Omental fat pad (tissue), 4 donors: ENCODE data around the gene MED12L. TPM values are rescaled to one million over a fixed set of nuclear protein-coding genes. Genes with fewer than 3 reads are reported as not detected.

Experiments
- ATAC-seq: fragments of 150-250 bp; one replicate; pipeline ENCODE4 v1.9.1; 2016; ENCODE audit warnings: mild to moderate bottlenecking, moderate library complexity; ENCODE audit not compliant: low FRiP score
- DNase-seq: peaks from one replicate; pipeline ENCODE4 v3.0.0-alpha.2; 2019; ENCODE audit warnings: low spot score
- total RNA-seq, 4 donors: library from RNA; depleted of rRNA; stranded (reverse); fragments of >200 nt; gene quantifications; one replicate each; pipeline ENCODE4 v1.1.0, GENCODE V29; 2016
- TF ChIP-seq, protein P1 (sequence below), 3 donors: fragments of 450-650 bp; IDR thresholded peaks; one replicate each; pipeline ENCODE4 v1.5.1; 2016 to 2017; ENCODE audit warnings: antibody characterized with exemption in 3 of 3, mild to moderate bottlenecking in 3 of 3, moderate library complexity in 2 of 3

MED12L gene
- total RNA-seq, 4 donors from 2014 or later = 0.16 to 0.37 (median 0.31) TPM

DNA sequence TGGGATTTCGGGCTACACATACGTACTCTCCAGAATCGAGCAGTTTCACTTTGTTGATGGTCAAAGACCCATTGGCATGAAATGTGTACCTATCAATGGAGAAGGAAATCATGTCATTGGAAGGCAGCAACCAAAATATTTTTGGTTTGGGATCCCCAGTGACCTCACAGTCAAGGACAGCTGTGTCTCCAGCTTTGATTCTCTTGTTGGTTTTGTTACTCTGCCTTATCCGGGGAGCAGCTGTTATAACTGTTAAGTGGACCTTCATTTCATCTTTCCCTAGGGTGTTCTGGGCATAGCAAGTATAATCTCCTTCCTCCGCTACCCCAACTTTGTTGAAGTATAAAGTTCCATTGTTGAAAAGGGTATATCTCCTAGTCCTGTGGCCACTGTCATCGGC lies 352.4 kb downstream of the MED12L start:
- DNase-seq = no peak
- ATAC-seq = no peak
- TF ChIP-seq, protein P1, sequence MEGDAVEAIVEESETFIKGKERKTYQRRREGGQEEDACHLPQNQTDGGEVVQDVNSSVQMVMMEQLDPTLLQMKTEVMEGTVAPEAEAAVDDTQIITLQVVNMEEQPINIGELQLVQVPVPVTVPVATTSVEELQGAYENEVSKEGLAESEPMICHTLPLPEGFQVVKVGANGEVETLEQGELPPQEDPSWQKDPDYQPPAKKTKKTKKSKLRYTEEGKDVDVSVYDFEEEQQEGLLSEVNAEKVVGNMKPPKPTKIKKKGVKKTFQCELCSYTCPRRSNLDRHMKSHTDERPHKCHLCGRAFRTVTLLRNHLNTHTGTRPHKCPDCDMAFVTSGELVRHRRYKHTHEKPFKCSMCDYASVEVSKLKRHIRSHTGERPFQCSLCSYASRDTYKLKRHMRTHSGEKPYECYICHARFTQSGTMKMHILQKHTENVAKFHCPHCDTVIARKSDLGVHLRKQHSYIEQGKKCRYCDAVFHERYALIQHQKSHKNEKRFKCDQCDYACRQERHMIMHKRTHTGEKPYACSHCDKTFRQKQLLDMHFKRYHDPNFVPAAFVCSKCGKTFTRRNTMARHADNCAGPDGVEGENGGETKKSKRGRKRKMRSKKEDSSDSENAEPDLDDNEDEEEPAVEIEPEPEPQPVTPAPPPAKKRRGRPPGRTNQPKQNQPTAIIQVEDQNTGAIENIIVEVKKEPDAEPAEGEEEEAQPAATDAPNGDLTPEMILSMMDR (IDR thresholded peaks at IDR 0.05) = no peak

DNA sequence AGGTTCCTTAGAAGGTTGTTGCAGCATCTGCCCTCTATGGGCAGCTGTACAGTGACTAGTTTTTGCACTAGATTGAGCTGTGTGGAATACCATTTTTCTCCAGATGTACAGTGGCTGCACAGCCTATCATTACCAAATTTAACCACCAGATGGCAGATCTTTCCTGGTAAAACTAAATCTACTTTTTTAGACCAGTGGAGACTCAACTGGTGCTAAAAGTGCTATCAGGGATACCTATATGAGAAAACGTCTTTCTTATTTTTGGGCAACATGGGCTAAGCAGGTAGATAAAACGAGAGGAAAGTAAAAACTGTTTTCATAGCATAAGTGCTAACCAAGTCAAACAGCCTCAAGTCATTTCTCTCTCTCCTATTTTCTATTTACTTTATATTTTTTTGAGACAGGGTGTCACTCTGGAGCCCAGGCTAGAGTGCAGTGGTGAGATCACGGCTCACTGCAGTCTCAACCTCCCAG lies 354.2 kb downstream of the MED12L start:
- ATAC-seq = peak; percentile 64
- DNase-seq = no peak
- TF ChIP-seq, protein P1 (IDR thresholded peaks at IDR 0.05) = peak in 1 of 3 donors; percentile 45

DNA sequence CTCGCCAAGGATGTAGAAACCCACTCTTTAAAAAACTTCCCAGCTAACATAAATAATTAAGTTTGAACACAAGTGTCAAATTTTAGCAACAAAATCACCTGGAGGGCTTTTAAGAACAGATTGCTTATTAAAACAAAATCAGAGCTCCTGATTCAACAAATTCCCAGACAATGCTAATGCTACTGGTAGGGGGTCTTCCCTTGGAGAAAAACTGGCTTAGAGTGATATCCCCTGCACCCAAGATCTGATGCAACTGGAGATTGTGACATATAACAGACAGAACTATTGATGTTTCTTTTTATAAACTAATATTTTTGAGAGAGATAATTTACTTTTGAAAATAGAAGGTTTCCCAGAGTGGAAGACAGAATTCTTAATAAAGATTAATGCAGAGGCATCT lies 355.5 kb downstream of the MED12L start:
- ATAC-seq (no peak), DNase-seq (no peak)
- TF ChIP-seq, protein P1 (IDR thresholded peaks at IDR 0.05) = no peak

DNA sequence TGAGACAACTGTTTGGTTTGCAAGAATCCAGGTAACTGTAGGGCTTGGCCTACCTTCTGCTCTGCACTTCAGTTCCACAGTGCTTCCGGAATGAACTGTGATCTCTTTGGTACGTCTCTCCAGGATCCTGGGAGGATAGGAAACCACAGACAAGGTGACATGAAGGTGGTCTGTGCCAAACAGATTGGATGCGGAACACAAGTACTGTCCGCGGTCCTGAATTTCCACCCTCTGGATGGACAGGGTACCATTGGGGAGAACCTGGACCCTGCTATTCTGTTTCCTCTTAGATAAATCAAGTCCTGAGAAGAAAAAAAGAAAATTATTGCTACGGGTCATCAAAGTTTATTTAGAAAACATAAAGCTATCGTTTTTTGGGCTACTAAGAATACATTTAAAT lies 358.1 kb downstream of the MED12L start:
- no peak for DNase-seq
- no peak for ATAC-seq
- TF ChIP-seq, protein P1 (IDR thresholded peaks at IDR 0.05) = no peak

DNA sequence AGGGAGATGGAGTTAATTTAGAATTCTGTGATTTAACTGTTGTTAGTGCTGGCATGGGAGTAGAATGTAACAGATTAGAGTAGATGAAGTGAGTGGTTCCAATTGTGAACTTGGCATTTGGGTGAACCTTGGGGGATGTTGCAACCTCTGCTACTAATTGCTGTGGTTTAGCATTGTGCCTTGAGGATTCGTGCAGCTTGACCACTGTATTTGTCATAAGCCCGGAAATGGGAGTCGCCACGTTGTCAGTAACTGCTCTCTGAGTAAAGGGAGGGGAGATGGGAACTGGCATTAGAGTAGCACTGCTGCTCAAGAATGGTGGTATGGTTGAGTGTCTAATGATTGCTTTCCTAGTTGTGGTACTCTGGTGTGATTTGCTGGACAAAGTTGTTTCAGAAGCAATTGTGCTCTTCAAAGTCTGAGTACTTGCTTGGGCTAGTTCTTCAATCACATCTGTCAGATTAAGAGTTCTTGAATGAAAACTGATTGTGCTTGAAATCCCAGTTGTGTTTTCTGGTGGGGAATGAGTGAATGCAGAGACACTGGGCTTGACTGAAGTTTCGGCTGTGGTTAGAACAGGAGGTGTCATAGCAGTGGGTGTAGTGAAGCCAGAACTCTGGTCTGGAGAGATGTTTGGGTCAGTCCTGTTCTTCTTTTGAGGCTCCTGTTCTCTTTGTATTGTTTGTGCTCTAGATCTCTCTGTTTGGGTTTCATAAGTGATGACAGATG lies 360.0 kb downstream of the MED12L start:
- DNase-seq (no peak), ATAC-seq (peak; percentile 67)
- TF ChIP-seq, protein P1 (IDR thresholded peaks at IDR 0.05) = no peak

DNA sequence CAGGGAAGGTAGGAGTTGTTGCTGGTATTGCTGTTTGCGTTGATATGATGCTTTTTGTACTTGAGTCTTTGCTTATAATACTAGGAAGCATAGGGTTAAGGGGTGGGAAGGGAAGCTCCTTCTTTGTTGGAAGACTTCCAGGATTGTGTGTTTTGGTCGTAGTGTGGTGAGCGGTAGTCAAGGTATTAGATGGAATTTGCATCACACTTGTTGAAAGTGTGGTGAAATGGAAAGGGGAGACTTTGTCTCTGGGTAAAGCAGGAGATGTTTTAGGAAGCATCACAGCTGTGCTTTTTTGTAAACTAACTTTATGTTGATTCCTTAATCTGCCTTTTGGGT lies 360.5 kb downstream of the MED12L start:
- ATAC-seq (no peak), DNase-seq (no peak)
- TF ChIP-seq, protein P1 (IDR thresholded peaks at IDR 0.05) = no peak

DNA sequence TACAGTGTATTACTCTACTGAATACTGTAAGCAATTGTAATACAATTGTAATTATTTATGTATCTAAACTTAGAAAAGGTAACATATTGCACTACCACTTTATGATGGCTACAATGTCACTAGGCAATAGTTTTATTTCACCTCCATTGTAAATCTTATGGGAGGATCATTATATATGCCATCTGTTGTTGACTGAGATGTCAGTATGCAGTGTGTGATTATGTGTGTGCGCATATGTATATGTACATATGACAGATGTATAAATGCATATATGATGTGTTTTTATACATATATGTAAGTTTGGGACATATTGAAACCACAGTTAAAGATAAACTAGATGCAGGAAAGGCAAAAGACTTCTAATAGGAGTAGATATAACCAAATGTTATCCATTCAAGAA lies 366.9 kb downstream of the MED12L start:
- ATAC-seq (no peak), DNase-seq (no peak)
- TF ChIP-seq, protein P1 (IDR thresholded peaks at IDR 0.05) = no peak
